ENCODE results near the gene DHRSX. TPM values are rescaled to one million over a fixed set of nuclear protein-coding genes. Genes with fewer than 3 reads are reported as not detected.

DHRSX gene
- total RNA-seq, 1 donor from 2014 or later: 30.4 TPM

- Histone ChIP-seq H3K4me3 (ENCODE audit: insufficient read depth, low read depth, low read length) (no peak overlapping the region), H3K4me1 (ENCODE audit: insufficient read depth, low read length) (peaks cover 16% of the 10 kb centered on the region), H3K79me2 (ENCODE audit: insufficient read depth, low read length) (peaks cover 67% of the 10 kb centered on the region), H3K27ac (ENCODE audit: low read depth, low read length) (no peak overlapping the region), H3K27me3 (ENCODE audit: insufficient read depth, low read length) (no peaks in the 10 kb centered on the region), H2AFZ (ENCODE audit: low read depth, low read length) (no peak overlapping the region), H3K9me3 (ENCODE audit: insufficient read depth, low read depth, low read length) (no peaks in the 10 kb centered on the region), H3K9ac (ENCODE audit: low read length) (no peak overlapping the region), H3K36me3 (ENCODE audit: insufficient read depth, low read length) (peaks cover 14% of the 10 kb centered on the region), H4K20me1 (ENCODE audit: insufficient read depth, low read length) (peaks cover 19% of the 10 kb centered on the region), H3K4me2 (ENCODE audit: low read length) (no peak overlapping the region)
- Mint-ChIP-seq H3K36me3 (ENCODE audit: low read depth, unreplicated experiment) (peaks cover 28% of the 10 kb centered on the region), H3K4me3 (ENCODE audit: unreplicated experiment) (no peak overlapping the region), H3K27ac (ENCODE audit: unreplicated experiment) (no peak overlapping the region), H3K4me1 (ENCODE audit: low read depth, unreplicated experiment) (peaks cover 4% of the 10 kb centered on the region), H3K9me3 (ENCODE audit: unreplicated experiment) (peaks cover 2% of the 10 kb centered on the region), H3K27me3 (ENCODE audit: low read depth, unreplicated experiment) (no peaks in the 10 kb centered on the region)
- FAIRE-seq (no peak), DNase-seq (ENCODE audit: low read depth) (no peak)
- TF ChIP-seq CTCF (IDR thresholded peaks at IDR 0.05; ENCODE audit: insufficient read depth, low read depth, low read length) (no peak), EZH2 (IDR thresholded peaks at IDR 0.05; ENCODE audit: insufficient read depth, low read length) (no peak)
These were observed 13.4 kb downstream of the DHRSX start for GRCh38 chrX:2487366-2487765.

GRCh38 chrX:2486476-2487133, 14.2 kb downstream of the DHRSX start:
- H3K27me3 ChIP-seq (ENCODE audit: insufficient read depth, low read length): no peaks in the 10 kb centered on the region
- H3K9ac ChIP-seq (ENCODE audit: low read length): no peak overlapping the region
- H3K27ac ChIP-seq (ENCODE audit: low read depth, low read length): no peak overlapping the region
- H3K4me3 ChIP-seq (ENCODE audit: insufficient read depth, low read depth, low read length): no peak overlapping the region
- no peak overlapping the region for H3K4me2 ChIP-seq (ENCODE audit: low read length)
- H3K36me3 Mint-ChIP-seq (ENCODE audit: low read depth, unreplicated experiment): peaks cover 28% of the 10 kb centered on the region
- H4K20me1 ChIP-seq (ENCODE audit: insufficient read depth, low read length): peaks cover 13% of the 10 kb centered on the region
- FAIRE-seq (no peak), DNase-seq (ENCODE audit: low read depth) (no peak)
- H3K36me3 ChIP-seq (ENCODE audit: insufficient read depth, low read length): peaks cover 14% of the 10 kb centered on the region
- no peak overlapping the region for H3K27ac Mint-ChIP-seq (ENCODE audit: unreplicated experiment)
- H2AFZ ChIP-seq (ENCODE audit: low read depth, low read length): no peak overlapping the region
- TF ChIP-seq CTCF (IDR thresholded peaks at IDR 0.05; ENCODE audit: insufficient read depth, low read depth, low read length) (no peak), EZH2 (IDR thresholded peaks at IDR 0.05; ENCODE audit: insufficient read depth, low read length) (no peak)
- peaks cover 2% of the 10 kb centered on the region for H3K9me3 Mint-ChIP-seq (ENCODE audit: unreplicated experiment)
- peaks cover 16% of the 10 kb centered on the region for H3K4me1 ChIP-seq (ENCODE audit: insufficient read depth, low read length)
- peaks cover 4% of the 10 kb centered on the region for H3K4me1 Mint-ChIP-seq (ENCODE audit: low read depth, unreplicated experiment)
- peaks cover 59% of the 10 kb centered on the region for H3K79me2 ChIP-seq (ENCODE audit: insufficient read depth, low read length)
- H3K27me3 Mint-ChIP-seq (ENCODE audit: low read depth, unreplicated experiment): no peaks in the 10 kb centered on the region
- no peaks in the 10 kb centered on the region for H3K9me3 ChIP-seq (ENCODE audit: insufficient read depth, low read depth, low read length)
- H3K4me3 Mint-ChIP-seq (ENCODE audit: unreplicated experiment): no peak overlapping the region

GRCh38 chrX:2485789-2486345, 14.9 kb downstream of the DHRSX start:
- Mint-ChIP-seq H3K27ac (ENCODE audit: unreplicated experiment) (no peak overlapping the region), H3K36me3 (ENCODE audit: low read depth, unreplicated experiment) (peaks cover 30% of the 10 kb centered on the region), H3K4me1 (ENCODE audit: low read depth, unreplicated experiment) (peaks cover 4% of the 10 kb centered on the region), H3K9me3 (ENCODE audit: unreplicated experiment) (peaks cover 2% of the 10 kb centered on the region), H3K4me3 (ENCODE audit: unreplicated experiment) (no peak overlapping the region), H3K27me3 (ENCODE audit: low read depth, unreplicated experiment) (no peaks in the 10 kb centered on the region)
- Histone ChIP-seq H3K36me3 (ENCODE audit: insufficient read depth, low read length) (peaks cover 14% of the 10 kb centered on the region), H3K27me3 (ENCODE audit: insufficient read depth, low read length) (no peaks in the 10 kb centered on the region), H3K4me1 (ENCODE audit: insufficient read depth, low read length) (peaks cover 16% of the 10 kb centered on the region), H3K9me3 (ENCODE audit: insufficient read depth, low read depth, low read length) (no peaks in the 10 kb centered on the region), H3K4me3 (ENCODE audit: insufficient read depth, low read depth, low read length) (no peak overlapping the region), H2AFZ (ENCODE audit: low read depth, low read length) (no peak overlapping the region), H4K20me1 (ENCODE audit: insufficient read depth, low read length) (peaks cover 7% of the 10 kb centered on the region), H3K79me2 (ENCODE audit: insufficient read depth, low read length) (peaks cover 59% of the 10 kb centered on the region), H3K27ac (ENCODE audit: low read depth, low read length) (no peak overlapping the region), H3K9ac (ENCODE audit: low read length) (peak overlapping the region; percentile 41), H3K4me2 (ENCODE audit: low read length) (peak overlapping the region; percentile 54)
- FAIRE-seq (no peak), DNase-seq (ENCODE audit: low read depth) (no peak)
- TF ChIP-seq EZH2 (IDR thresholded peaks at IDR 0.05; ENCODE audit: insufficient read depth, low read length) (no peak), CTCF (IDR thresholded peaks at IDR 0.05; ENCODE audit: insufficient read depth, low read depth, low read length) (no peak)
